NT2/D1 (cell line): Measurements from ENCODE around the gene ARAF.

Experiments used
- SUZ12 ChIP-seq: IDR thresholded peaks from 2 replicates; pipeline ENCODE4 v1.6.1; 2011; ENCODE audit not compliant: insufficient read length, insufficient read depth; ENCODE audit errors: extremely low read depth
- ZNF274 ChIP-seq: IDR thresholded peaks from 2 replicates; pipeline ENCODE4 v1.6.1; 2011; ENCODE audit warnings: mild to moderate bottlenecking, low read depth, low read length

GRCh38 chrX:47596256-47596655, 35.3 kb downstream of the ARAF start:
- TF ChIP-seq SUZ12 (no peak), ZNF274 (no peak)
